ENCODE data around the gene BIRC2. TPM values are rescaled to one million over a fixed set of nuclear protein-coding genes. Genes with fewer than 3 reads are reported as not detected.
"Not testable (repeated sequence)": the region's sequence is repeated elsewhere in the genome, so short reads cannot be mapped to it uniquely, and the experiment has no call there.

Gene BIRC2
- total RNA-seq, 1 donor from 2014 or later, result 63.9 TPM

DNA sequence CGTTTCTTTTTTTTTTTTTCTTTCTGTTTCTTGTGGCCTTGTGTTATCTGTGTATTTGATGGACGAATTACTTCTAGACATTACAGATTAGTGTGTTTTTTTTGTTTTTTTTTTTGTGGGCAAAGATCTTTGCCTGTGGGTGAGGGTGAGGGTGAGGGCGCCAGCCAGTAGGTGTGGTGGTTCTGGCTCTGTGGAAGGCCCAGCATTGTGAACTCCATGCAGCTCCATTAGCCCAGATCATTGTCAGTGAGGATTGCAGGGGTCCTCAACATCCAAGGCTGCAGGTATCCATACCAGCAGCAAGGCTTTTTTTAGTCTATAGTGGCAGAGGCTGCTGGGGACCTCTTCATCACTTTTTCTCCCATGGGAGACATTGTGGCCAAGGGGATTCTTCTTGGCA lies 13.7 kb downstream of the BIRC2 start:
- Histone ChIP-seq H3K27me3 (ENCODE audit: control insufficient read depth, insufficient read depth, low read length) (no peaks in the 10 kb centered on the region), H3K36me3 (ENCODE audit: control insufficient read depth, insufficient read depth, low read length) (peaks cover 8% of the 10 kb centered on the region), H3K4me3 (ENCODE audit: low read depth, low read length) (no peak overlapping the region)
- DNase-seq (ENCODE audit: low read depth), result no peak
- TF ChIP-seq, protein P1, sequence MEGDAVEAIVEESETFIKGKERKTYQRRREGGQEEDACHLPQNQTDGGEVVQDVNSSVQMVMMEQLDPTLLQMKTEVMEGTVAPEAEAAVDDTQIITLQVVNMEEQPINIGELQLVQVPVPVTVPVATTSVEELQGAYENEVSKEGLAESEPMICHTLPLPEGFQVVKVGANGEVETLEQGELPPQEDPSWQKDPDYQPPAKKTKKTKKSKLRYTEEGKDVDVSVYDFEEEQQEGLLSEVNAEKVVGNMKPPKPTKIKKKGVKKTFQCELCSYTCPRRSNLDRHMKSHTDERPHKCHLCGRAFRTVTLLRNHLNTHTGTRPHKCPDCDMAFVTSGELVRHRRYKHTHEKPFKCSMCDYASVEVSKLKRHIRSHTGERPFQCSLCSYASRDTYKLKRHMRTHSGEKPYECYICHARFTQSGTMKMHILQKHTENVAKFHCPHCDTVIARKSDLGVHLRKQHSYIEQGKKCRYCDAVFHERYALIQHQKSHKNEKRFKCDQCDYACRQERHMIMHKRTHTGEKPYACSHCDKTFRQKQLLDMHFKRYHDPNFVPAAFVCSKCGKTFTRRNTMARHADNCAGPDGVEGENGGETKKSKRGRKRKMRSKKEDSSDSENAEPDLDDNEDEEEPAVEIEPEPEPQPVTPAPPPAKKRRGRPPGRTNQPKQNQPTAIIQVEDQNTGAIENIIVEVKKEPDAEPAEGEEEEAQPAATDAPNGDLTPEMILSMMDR (IDR thresholded peaks at IDR 0.05; ENCODE audit: insufficient read depth, low read length, poor library complexity, severe bottlenecking), result no peak

DNA sequence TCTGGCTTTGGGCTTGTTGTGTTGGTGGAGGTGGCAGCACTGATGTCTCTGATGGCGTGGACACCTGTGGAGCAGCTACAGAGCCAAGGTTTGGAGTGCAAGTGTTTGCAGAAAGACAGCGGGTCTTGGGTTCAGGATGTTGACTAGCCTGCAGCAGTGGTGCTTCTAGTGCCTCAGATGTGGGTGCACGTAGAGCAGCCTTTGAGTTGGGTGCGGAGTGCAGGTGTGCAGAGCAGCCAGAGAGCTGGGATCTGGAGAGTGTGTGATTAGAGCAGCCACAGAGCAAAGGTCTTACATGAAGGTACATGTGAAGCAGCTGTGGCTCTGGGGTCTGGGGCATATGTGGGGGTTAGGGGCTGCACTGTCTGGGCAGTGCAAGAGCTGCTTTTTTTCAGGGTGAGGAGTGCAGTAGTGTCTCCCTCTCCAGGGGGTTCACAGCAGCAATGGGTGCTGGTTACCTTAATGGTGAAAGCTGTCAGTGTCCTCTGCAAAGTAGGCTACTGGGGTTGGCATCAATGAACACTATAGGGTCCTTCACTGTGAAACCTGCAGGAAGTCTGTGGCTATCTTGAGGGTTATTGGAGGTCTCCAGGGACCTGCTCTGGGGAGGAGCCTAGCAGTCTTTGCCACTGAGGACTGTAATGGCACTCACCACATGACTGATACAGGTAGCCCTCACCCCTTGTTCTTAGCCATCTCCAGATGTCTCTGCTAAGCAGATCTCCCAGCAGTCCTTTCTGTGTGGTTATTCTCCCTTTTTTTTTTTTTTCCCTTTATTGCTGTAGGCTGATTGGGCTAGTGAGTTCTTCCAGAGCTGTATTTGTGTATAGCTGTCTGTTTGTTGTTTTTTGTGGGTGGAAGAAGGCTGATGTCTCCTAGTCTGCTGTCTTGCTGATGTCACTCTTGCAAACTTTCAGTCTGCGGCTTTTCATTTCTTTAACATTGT lies 14.3 kb downstream of the BIRC2 start:
- no peak overlapping the region for H3K4me3 ChIP-seq (ENCODE audit: low read depth, low read length)
- DNase-seq (ENCODE audit: low read depth), result no peak
- H3K27me3 ChIP-seq (ENCODE audit: control insufficient read depth, insufficient read depth, low read length), result no peaks in the 10 kb centered on the region
- H3K36me3 ChIP-seq (ENCODE audit: control insufficient read depth, insufficient read depth, low read length), result peaks cover 8% of the 10 kb centered on the region
- TF ChIP-seq, protein P1 (IDR thresholded peaks at IDR 0.05; ENCODE audit: insufficient read depth, low read length, poor library complexity, severe bottlenecking), result no peak

DNA sequence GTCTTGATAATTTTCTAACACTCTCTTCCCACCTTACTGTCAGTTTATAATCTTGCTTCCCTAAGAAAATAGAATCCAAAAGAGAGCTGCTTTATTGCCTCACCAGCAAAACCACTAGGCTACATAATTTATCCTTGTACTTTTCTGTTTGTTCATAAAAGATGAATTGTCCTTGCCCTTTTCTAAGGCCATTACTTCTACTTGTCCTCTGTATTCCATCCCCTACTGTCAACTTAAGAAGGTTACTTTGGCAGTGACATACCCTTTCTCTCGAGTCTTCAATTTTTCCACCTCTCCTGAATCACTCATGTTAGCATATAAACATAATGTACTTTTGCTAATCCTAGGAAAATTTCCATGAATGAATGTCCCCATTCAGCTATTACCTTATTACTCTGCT lies 18.0 kb downstream of the BIRC2 start:
- H3K36me3 ChIP-seq (ENCODE audit: control insufficient read depth, insufficient read depth, low read length), result peaks cover 8% of the 10 kb centered on the region
- H3K27me3 ChIP-seq (ENCODE audit: control insufficient read depth, insufficient read depth, low read length), result no peaks in the 10 kb centered on the region
- TF ChIP-seq, protein P1 (IDR thresholded peaks at IDR 0.05; ENCODE audit: insufficient read depth, low read length, poor library complexity, severe bottlenecking), result no peak
- no peak for DNase-seq (ENCODE audit: low read depth)
- H3K4me3 ChIP-seq (ENCODE audit: low read depth, low read length), result no peak overlapping the region

DNA sequence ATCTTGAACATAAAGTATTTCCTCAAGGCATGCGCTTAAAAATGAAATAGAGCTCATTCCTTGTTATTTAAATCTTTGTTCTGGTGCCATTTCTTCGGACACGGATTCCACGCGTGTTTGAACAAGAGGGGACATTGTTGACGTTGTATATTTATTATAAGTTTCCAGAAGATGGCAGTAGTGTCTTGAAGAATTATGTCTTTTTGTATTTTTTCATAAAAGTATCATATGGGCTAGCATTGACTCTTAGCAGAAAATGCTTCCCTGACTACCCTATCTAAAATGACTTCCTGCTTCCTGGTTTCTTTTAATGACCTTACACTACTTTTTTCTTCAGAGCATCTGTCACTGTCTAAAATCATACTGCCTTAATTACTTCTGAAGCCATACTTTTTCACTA lies 20.4 kb downstream of the BIRC2 start:
- Histone ChIP-seq H3K36me3 (ENCODE audit: control insufficient read depth, insufficient read depth, low read length) (peaks cover 2% of the 10 kb centered on the region), H3K4me3 (ENCODE audit: low read depth, low read length) (no peak overlapping the region), H3K27me3 (ENCODE audit: control insufficient read depth, insufficient read depth, low read length) (no peaks in the 10 kb centered on the region)
- no peak for DNase-seq (ENCODE audit: low read depth)
- TF ChIP-seq, protein P1 (IDR thresholded peaks at IDR 0.05; ENCODE audit: insufficient read depth, low read length, poor library complexity, severe bottlenecking), result no peak

DNA sequence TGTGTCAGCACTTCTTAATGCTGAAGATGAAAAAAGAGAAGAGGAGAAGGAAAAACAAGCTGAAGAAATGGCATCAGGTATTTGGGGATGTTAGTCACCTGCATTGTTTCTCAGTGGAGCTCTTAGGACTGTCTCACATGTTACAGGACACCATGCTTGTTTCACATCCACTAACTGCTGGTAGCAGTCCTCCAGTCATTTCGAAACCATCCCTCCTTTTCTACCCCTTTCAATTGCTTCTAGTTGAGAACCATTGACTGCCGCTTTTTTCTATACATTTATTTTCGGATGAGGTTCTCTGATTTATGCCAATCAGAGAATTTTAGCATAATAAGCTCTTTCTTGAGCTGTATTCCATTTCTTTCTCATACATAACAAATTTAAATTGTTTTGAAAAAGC lies 21.5 kb downstream of the BIRC2 start:
- no peak for DNase-seq (ENCODE audit: low read depth)
- TF ChIP-seq, protein P1 (IDR thresholded peaks at IDR 0.05; ENCODE audit: insufficient read depth, low read length, poor library complexity, severe bottlenecking), result no peak
- Histone ChIP-seq H3K27me3 (ENCODE audit: control insufficient read depth, insufficient read depth, low read length) (no peaks in the 10 kb centered on the region), H3K36me3 (ENCODE audit: control insufficient read depth, insufficient read depth, low read length) (peaks cover 2% of the 10 kb centered on the region), H3K4me3 (ENCODE audit: low read depth, low read length) (no peak overlapping the region)

DNA sequence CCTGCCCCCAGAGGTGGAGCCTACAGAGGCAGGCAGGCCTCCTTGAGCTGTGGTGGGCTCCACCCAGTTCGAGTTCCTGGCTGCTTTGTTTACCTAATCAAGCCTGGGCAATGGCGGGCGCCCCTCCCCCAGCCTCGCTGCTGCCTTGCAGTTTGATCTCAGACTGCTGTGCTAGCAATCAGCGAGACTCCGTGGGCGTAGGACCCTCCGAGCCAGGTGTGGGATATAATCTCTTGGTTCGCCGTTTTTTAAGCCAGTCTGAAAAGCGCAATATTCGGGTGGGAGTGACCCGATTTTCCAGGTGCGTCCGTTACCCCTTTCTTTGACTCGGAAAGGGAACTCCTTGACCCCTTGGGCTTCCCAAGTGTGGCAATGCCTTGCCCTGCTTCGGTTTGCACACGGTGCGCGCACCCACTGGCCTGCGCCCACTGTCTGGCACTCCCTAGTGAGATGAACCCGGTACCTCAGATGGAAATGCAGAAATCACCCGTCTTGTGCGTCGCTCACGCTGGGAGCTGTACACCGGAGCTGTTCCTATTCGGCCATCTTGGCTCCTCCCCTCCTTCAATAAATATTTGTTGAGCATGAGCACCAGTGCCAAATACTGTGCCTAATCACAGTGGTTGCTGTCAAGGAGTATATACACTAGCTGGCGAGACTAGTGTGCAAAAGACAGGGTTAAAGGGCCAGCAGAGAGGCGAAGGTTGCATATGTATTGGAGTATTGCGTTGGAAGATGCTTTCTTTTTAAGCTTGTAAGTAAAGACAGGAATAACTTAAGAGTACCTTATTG lies 27.8 kb downstream of the BIRC2 start:
- H3K4me3 ChIP-seq (ENCODE audit: low read depth, low read length); DNase-seq (ENCODE audit: low read depth); H3K27me3 ChIP-seq (ENCODE audit: control insufficient read depth, insufficient read depth, low read length); H3K36me3 ChIP-seq (ENCODE audit: control insufficient read depth, insufficient read depth, low read length): not testable (repeated sequence)
